GM23338 (cell line): ENCODE measurements around the gene UNKL. TPM values are rescaled to one million over a fixed set of nuclear protein-coding genes. Genes with fewer than 3 reads are reported as not detected.

Experiments
- ATAC-seq: fragments of 200-7000 bp; cut with Tn5 transposase; 3 replicates; pipeline ENCODE4 v1.9.1; 2020
- DNase-seq: peaks from one replicate; pipeline ENCODE4 v3.0.0-alpha.2; 2015; ENCODE audit warnings: low spot score
- H2AFZ ChIP-seq: fragments of 200-600 bp; sonication (generic); 2 replicates; pipeline ENCODE4 v1.8.0; 2016; ENCODE audit warnings: antibody characterized with exemption, mild to moderate bottlenecking, moderate library complexity
- H3F3A ChIP-seq: fragments of 200-600 bp; sonication (generic); replicated peaks from 2 replicates; pipeline ENCODE4 v1.8.0; 2017; ENCODE audit warnings: antibody characterized with exemption, mixed run types, low read depth
- H3K27ac ChIP-seq: fragments of 200-600 bp; sonication (generic); 2 replicates; pipeline ENCODE4 v1.6.1; 2016; ENCODE audit warnings: low read depth
- H3K27me3 ChIP-seq: fragments of 200-600 bp; sonication (generic); 2 replicates; pipeline ENCODE4 v1.8.0; 2016; ENCODE audit warnings: mild to moderate bottlenecking, mixed run types, moderate library complexity; ENCODE audit not compliant: insufficient read depth
- H3K36me3 ChIP-seq: fragments of 200-600 bp; sonication (generic); 2 replicates; pipeline ENCODE4 v1.8.0; 2016; ENCODE audit warnings: mild to moderate bottlenecking; ENCODE audit not compliant: insufficient read depth
- H3K4me1 ChIP-seq: fragments of 200-600 bp; sonication (generic); 2 replicates; pipeline ENCODE4 v1.8.0; 2016; ENCODE audit warnings: mild to moderate bottlenecking, moderate library complexity; ENCODE audit not compliant: insufficient read depth
- H3K4me2 ChIP-seq: fragments of 200-600 bp; sonication (generic); 2 replicates; pipeline ENCODE4 v1.7.1; 2017; ENCODE audit warnings: mixed run types
- H3K4me3 ChIP-seq: fragments of 200-600 bp; sonication (generic); 2 replicates; pipeline ENCODE4 v1.6.1; 2016; ENCODE audit warnings: mixed run types
- H3K79me2 ChIP-seq: fragments of 200-600 bp; sonication (generic); replicated peaks from 2 replicates; pipeline ENCODE4 v1.8.0; 2017; ENCODE audit warnings: mild to moderate bottlenecking; ENCODE audit not compliant: insufficient read depth
- H3K9me2 ChIP-seq: fragments of 200-600 bp; sonication (generic); 2 replicates; pipeline ENCODE4 v1.8.0; 2017; ENCODE audit not compliant: insufficient read depth
- H4K20me1 ChIP-seq: fragments of 200-600 bp; sonication (generic); replicated peaks from 2 replicates; pipeline ENCODE4 v1.8.0; 2017; ENCODE audit warnings: mild to moderate bottlenecking; ENCODE audit not compliant: insufficient read depth
- H3K27ac Mint-ChIP-seq: 2 replicates; pipeline ENCODE4 v1.8.0; 2020; ENCODE audit warnings: inconsistent platforms, mild to moderate bottlenecking, moderate library complexity, mixed read lengths
- H3K27me3 Mint-ChIP-seq: 3 replicates; pipeline ENCODE4 v1.8.0; 2022; ENCODE audit warnings: low read depth, mild to moderate bottlenecking, moderate library complexity, mixed read lengths, inconsistent platforms; ENCODE audit not compliant: insufficient read depth, poor library complexity
- H3K36me3 Mint-ChIP-seq: 3 replicates; pipeline ENCODE4 v1.8.0; 2021; ENCODE audit warnings: low read depth, mild to moderate bottlenecking, inconsistent platforms, moderate library complexity, mixed read lengths
- H3K4me1 Mint-ChIP-seq: 3 replicates; pipeline ENCODE4 v1.8.0; 2020; ENCODE audit warnings: mild to moderate bottlenecking, inconsistent platforms, mixed read lengths
- H3K4me3 Mint-ChIP-seq: 3 replicates; pipeline ENCODE4 v1.8.0; 2021; ENCODE audit warnings: moderate library complexity, mild to moderate bottlenecking, inconsistent platforms, mixed read lengths
- H3K9me3 Mint-ChIP-seq: 3 replicates; pipeline ENCODE4 v1.8.0; 2020; ENCODE audit warnings: moderate library complexity, mild to moderate bottlenecking, inconsistent platforms, mixed read lengths
- CREB1 ChIP-seq: fragments of 250-450 bp; sonication (Bioruptor Pico); IDR thresholded peaks from 2 replicates; pipeline ENCODE4 v1.5.0; 2020; ENCODE audit warnings: low read depth, mild to moderate bottlenecking, moderate library complexity
- CTCF ChIP-seq, 2 experiments: fragments of 200-600 bp in 1 of 2; sonication (generic) in 1 of 2; conservative IDR thresholded peaks; 2 replicates each; pipeline versions ENCODE4 v1.5.1 to v1.6.1; 2016 to 2017; ENCODE audit warnings: antibody characterized with exemption in 2 of 2, low read depth in 2 of 2, mild to moderate bottlenecking in 2 of 2, moderate library complexity in 1 of 2
- EZH2phosphoT487 ChIP-seq: fragments of 200-600 bp; sonication (generic); IDR thresholded peaks from one replicate; pipeline ENCODE4 v1.8.1; 2018; ENCODE audit warnings: antibody characterized with exemption; ENCODE audit not compliant: unreplicated experiment
- JUNB ChIP-seq: IDR thresholded peaks from one replicate; pipeline ENCODE4 v1.6.1; 2016; ENCODE audit warnings: antibody characterized with exemption; ENCODE audit not compliant: unreplicated experiment
- REST ChIP-seq: IDR thresholded peaks from one replicate; pipeline ENCODE4 v1.6.1; 2018; ENCODE audit warnings: antibody characterized with exemption; ENCODE audit not compliant: unreplicated experiment
- ZNF114 ChIP-seq: fragments of 250-450 bp; sonication (Bioruptor Pico); IDR thresholded peaks from 2 replicates; pipeline ENCODE4 v1.5.0; 2020; ENCODE audit warnings: mild to moderate bottlenecking, moderate library complexity
- ZNF331 ChIP-seq: fragments of 250-450 bp; sonication (Bioruptor Pico); IDR thresholded peaks from 2 replicates; pipeline ENCODE4 v1.5.0; 2020; ENCODE audit warnings: low read depth, mild to moderate bottlenecking, moderate library complexity
- ZNF462 ChIP-seq: fragments of 250-450 bp; sonication (Bioruptor Pico); IDR thresholded peaks from 2 replicates; pipeline ENCODE4 v1.5.0; 2020; ENCODE audit warnings: mild to moderate bottlenecking, moderate library complexity
- polyA plus RNA-seq: library from polyadenylated mRNA; unstranded; fragments of >200 nt; fragmentation: Nextera tagmentation; extraction: Ambion mirVana; gene quantifications from 2 replicates; pipeline ENCODE4 v1.2.1, GENCODE V29; 2016
- total RNA-seq: library from RNA; depleted of rRNA; stranded (reverse); fragments of >200 nt; shearing (Covaris generic); gene quantifications from 2 replicates; pipeline ENCODE4 v1.2.3, GENCODE V29; 2014

UNKL gene
- total and polyA plus RNA-seq, 2 experiments from 2014 or later = 16.7 to 28.7 TPM

- H3K27me3 ChIP-seq = no peaks in the 10 kb centered on the region
- no peak for ATAC-seq
- no peak overlapping the region for H3K4me2 ChIP-seq
- no peak overlapping the region for H3K27ac Mint-ChIP-seq
- no peaks in the 10 kb centered on the region for H4K20me1 ChIP-seq
- H2AFZ ChIP-seq = no peak overlapping the region
- no peak overlapping the region for H3K27ac ChIP-seq
- no peak for DNase-seq
- peaks cover 9% of the 10 kb centered on the region for H3K27me3 Mint-ChIP-seq
- H3K4me1 ChIP-seq = no peaks in the 10 kb centered on the region
- H3F3A ChIP-seq = no peaks in the 10 kb centered on the region
- no peaks in the 10 kb centered on the region for H3K79me2 ChIP-seq
- no peak for TF ChIP-seq ZNF462 (CRISPR knock-in tag)
- TF ChIP-seq CREB1 (CRISPR knock-in tag) = no peak
- no peak for TF ChIP-seq CTCF (conservative IDR thresholded peaks at IDR 0.05; ENCODE audit: low read depth in 2 of 2)
- no peak for TF ChIP-seq ZNF114 (CRISPR knock-in tag)
- no peak for TF ChIP-seq REST
- TF ChIP-seq JUNB = no peak
- no peak for TF ChIP-seq ZNF331 (CRISPR knock-in tag)
- no peak for TF ChIP-seq EZH2phosphoT487
- H3K9me3 Mint-ChIP-seq = no peaks in the 10 kb centered on the region
- no peaks in the 10 kb centered on the region for H3K9me2 ChIP-seq
- H3K4me1 Mint-ChIP-seq = no peaks in the 10 kb centered on the region
- no peaks in the 10 kb centered on the region for H3K36me3 ChIP-seq
- H3K4me3 Mint-ChIP-seq = no peak overlapping the region
- no peak overlapping the region for H3K4me3 ChIP-seq
- H3K36me3 Mint-ChIP-seq = peaks cover 12% of the 10 kb centered on the region
Observed at GRCh38 chr16:1451702-1452392, 37.3 kb upstream of the UNKL start.
